ENCODE data around the gene MYORG. TPM values are rescaled to one million over a fixed set of nuclear protein-coding genes. Genes with fewer than 3 reads are reported as not detected.
A peak's percentile ranks its signal among the peaks of the same experiment; 100 is the strongest.

MYORG gene
- total and polyA plus RNA-seq, 9 of the 15 experiments (the other 6 are each of a cell fraction or from before 2014, with no cell fraction given): 0.06 to 0.82 (median 0.18) TPM

DNA sequence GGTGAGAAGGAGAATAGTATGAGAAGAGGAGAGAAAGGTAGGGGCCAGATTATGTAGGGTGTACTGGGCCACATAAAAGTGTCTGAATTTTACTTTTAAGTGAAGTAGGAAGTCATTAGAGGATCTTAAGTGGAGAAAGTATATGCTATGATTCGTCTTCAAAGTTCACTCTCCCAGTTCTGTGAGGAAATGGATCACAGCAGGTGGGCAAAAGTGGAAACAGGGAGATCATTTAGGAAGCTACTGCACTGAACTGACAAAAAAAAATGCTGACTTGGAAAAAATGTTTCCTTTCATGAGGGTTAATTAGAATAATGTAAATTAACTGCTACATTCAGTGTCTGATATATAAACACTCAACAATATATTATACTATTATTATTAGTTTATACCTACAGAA, 50.0 kb downstream of the MYORG start (continued):
- no peak for TF ChIP-seq STAT5A (IDR thresholded peaks at IDR 0.05; ENCODE audit: borderline replicate concordance, low read length)
- TF ChIP-seq CBX2 (IDR thresholded peaks at IDR 0.05; ENCODE audit: insufficient read depth, low read length, poor library complexity, severe bottlenecking): no peak
- no peak for TF ChIP-seq ZNF778 (CRISPR knock-in tag; IDR thresholded peaks at IDR 0.05)
- TF ChIP-seq HNRNPLL (IDR thresholded peaks at IDR 0.05; ENCODE audit: low read depth, low read length, poor library complexity, severe bottlenecking): no peak
- no peak for TF ChIP-seq HCFC1 (IDR thresholded peaks at IDR 0.05; ENCODE audit: low read depth, low read length)
- TF ChIP-seq XRCC5 (IDR thresholded peaks at IDR 0.05; ENCODE audit: low read depth, low read length): no peak
- TF ChIP-seq, protein P1, sequence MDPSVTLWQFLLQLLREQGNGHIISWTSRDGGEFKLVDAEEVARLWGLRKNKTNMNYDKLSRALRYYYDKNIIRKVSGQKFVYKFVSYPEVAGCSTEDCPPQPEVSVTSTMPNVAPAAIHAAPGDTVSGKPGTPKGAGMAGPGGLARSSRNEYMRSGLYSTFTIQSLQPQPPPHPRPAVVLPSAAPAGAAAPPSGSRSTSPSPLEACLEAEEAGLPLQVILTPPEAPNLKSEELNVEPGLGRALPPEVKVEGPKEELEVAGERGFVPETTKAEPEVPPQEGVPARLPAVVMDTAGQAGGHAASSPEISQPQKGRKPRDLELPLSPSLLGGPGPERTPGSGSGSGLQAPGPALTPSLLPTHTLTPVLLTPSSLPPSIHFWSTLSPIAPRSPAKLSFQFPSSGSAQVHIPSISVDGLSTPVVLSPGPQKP (CRISPR knock-in tag; IDR thresholded peaks at IDR 0.05): no peak
- no peak for TF ChIP-seq NFIX (CRISPR knock-in tag; IDR thresholded peaks at IDR 0.05; ENCODE audit: low read depth)
- TF ChIP-seq ZBTB9 (CRISPR knock-in tag; IDR thresholded peaks at IDR 0.05): no peak
- TF ChIP-seq C11orf30 (IDR thresholded peaks at IDR 0.05; ENCODE audit: low read depth): peak; percentile 93
- TF ChIP-seq MAFK (IDR thresholded peaks at IDR 0.05; ENCODE audit: low read length): peak; percentile 85
- no peak for TF ChIP-seq TAF9B (IDR thresholded peaks at IDR 0.05; ENCODE audit: partially characterized antibody)

Data from K562 (cell line).